GM12892 (cell line): Measurements from ENCODE around the gene ARMC2.

Experiments used
- POLR2A ChIP-seq: IDR thresholded peaks from 2 replicates; pipeline ENCODE4 v1.6.1; 2011; ENCODE audit warnings: low read depth, low read length, control low read depth
- POLR2AphosphoS5 ChIP-seq: IDR thresholded peaks from 2 replicates; pipeline ENCODE4 v1.6.1; 2011; ENCODE audit warnings: low read depth, low read length, control low read depth

DNA sequence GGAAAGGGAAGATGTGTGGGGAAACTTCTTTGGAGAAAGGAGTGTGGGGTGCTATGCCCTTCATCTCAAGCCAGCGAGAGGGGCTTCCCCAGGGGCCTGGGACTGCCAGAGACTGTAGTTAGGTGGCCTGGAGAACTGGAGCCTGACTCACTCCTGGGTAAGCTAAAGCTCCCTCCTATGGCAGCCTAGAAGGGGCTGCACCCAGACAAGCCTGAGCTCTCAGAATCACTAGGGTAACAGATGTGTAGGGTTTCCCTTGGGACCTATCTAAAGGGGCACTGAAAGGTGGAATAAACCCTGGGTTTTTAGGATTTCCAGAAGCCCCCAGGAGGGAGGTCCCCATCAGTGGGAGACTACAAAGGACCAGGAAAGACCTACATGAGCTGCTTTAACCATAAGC, 1.6 kb upstream of the ARMC2 start:
- TF ChIP-seq POLR2A (no peak), POLR2AphosphoS5 (no peak)
